Muscle of leg (tissue), 11 donors: ENCODE results near the gene LSR. TPM values are rescaled to one million over a fixed set of nuclear protein-coding genes. Genes with fewer than 3 reads are reported as not detected.

Source experiments
- DNase-seq: peaks from one replicate; pipeline ENCODE4 v3.0.0; 2013
- H3K27ac ChIP-seq: one replicate; pipeline ENCODE4 v1.5.1; 2013; ENCODE audit warnings: mild to moderate bottlenecking, low read length, control low read depth
- H3K27me3 ChIP-seq: one replicate; pipeline ENCODE4 v1.6.1; 2013; ENCODE audit warnings: low read length; ENCODE audit not compliant: control insufficient read depth, insufficient read depth
- H3K36me3 ChIP-seq: one replicate; pipeline ENCODE4 v1.6.1; 2013; ENCODE audit warnings: low read length; ENCODE audit not compliant: control insufficient read depth, insufficient read depth
- H3K4me1 ChIP-seq: one replicate; pipeline ENCODE4 v1.6.1; 2013; ENCODE audit warnings: low read length; ENCODE audit not compliant: control insufficient read depth, insufficient read depth
- H3K4me3 ChIP-seq: one replicate; pipeline ENCODE4 v1.5.1; 2013; ENCODE audit warnings: low read length, control low read depth
- H3K9me3 ChIP-seq: replicated peaks from 2 replicates; pipeline ENCODE4 v1.6.1; 2013; ENCODE audit warnings: low read depth, low read length; ENCODE audit not compliant: control insufficient read depth
- WGBS: methylation state at CpG from one replicate; pipeline ENCODE4 v1.1.5; 2013; ENCODE audit warnings: missing lambda C conversion rate; ENCODE audit not compliant: insufficient coverage; 5-methylcytosine and 5-hydroxymethylcytosine counted together
- polyA plus RNA-seq, 8 donors: library from polyadenylated mRNA; unstranded; fragments of 120-200 nt; gene quantifications; one replicate each; pipeline versions ENCODE4 v1.2.1 to v1.2.3, GENCODE V29; 2013; ENCODE audit warnings: inconsistent platforms in 1 of 8, low replicate concordance in 1 of 8; ENCODE audit not compliant: insufficient read length in 8 of 8, insufficient read depth in 1 of 8
- total RNA-seq: library from RNA; stranded (reverse); fragments of 120-200 nt; gene quantifications from one replicate; pipeline ENCODE4 v1.2.4, GENCODE V29; 2013

The LSR gene
- total and polyA plus RNA-seq, 9 donors: 2.9 to 15.2 (median 5.1) TPM

- H3K27ac ChIP-seq: no peak overlapping the region
- H3K27me3 ChIP-seq: peaks cover 4% of the 10 kb centered on the region
- no peaks in the 10 kb centered on the region for H3K4me1 ChIP-seq
- no peaks in the 10 kb centered on the region for H3K9me3 ChIP-seq
- no peak overlapping the region for H3K4me3 ChIP-seq
- 100% methylated on average over 1 of the region's 10 CpGs for WGBS
- H3K36me3 ChIP-seq: no peaks in the 10 kb centered on the region
- no peak for DNase-seq
These were observed 38.9 kb downstream of the LSR start for GRCh38 chr19:35287713-35288112.

GRCh38 chr19:35288331-35288730 is 39.5 kb downstream of the LSR start:
- no peak overlapping the region for H3K27ac ChIP-seq
- DNase-seq: no peak
- no peak overlapping the region for H3K4me3 ChIP-seq
- H3K9me3 ChIP-seq: no peaks in the 10 kb centered on the region
- H3K4me1 ChIP-seq: peaks cover 2% of the 10 kb centered on the region
- H3K27me3 ChIP-seq: peaks cover 9% of the 10 kb centered on the region
- no peaks in the 10 kb centered on the region for H3K36me3 ChIP-seq
- 17% methylated on average over 2 of the region's 2 CpGs for WGBS

DNA sequence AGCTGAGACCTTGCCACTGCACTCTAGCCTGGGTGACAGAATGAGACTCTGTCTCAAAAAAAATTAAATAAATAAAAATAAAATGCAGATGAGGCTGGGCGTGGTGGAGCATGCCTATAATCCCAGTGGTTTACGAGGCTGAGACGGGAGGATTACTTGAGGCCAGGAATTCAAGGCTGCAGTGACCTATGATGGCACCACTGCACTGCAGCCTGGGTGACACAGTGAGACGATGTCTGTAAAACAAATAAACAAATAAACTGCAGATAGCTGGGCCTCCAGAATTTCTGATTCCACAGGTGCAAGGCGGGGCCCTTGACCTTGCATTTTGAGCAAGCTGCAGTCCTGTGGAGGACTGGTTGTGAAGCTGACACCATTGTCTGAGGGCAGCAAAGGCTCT is 40.1 kb downstream of the LSR start:
- peaks cover 7% of the 10 kb centered on the region for H3K4me1 ChIP-seq
- 68% methylated on average over 4 of the region's 5 CpGs for WGBS
- no peaks in the 10 kb centered on the region for H3K36me3 ChIP-seq
- no peaks in the 10 kb centered on the region for H3K9me3 ChIP-seq
- no peak for DNase-seq
- H3K27ac ChIP-seq: no peak overlapping the region
- no peak overlapping the region for H3K4me3 ChIP-seq
- peaks cover 15% of the 10 kb centered on the region for H3K27me3 ChIP-seq

GRCh38 chr19:35290381-35291127 is 41.8 kb downstream of the LSR start:
- WGBS: 63% methylated on average over 7 of the region's 20 CpGs
- DNase-seq: no peak
- Histone ChIP-seq H3K9me3 (no peaks in the 10 kb centered on the region), H3K27me3 (peaks cover 19% of the 10 kb centered on the region), H3K4me1 (peaks cover 9% of the 10 kb centered on the region), H3K4me3 (no peak overlapping the region), H3K36me3 (no peaks in the 10 kb centered on the region), H3K27ac (no peak overlapping the region)

- no peak for DNase-seq
- Histone ChIP-seq H3K4me1 (peaks cover 14% of the 10 kb centered on the region), H3K9me3 (no peaks in the 10 kb centered on the region), H3K36me3 (no peaks in the 10 kb centered on the region), H3K4me3 (no peak overlapping the region), H3K27ac (no peak overlapping the region), H3K27me3 (peaks cover 21% of the 10 kb centered on the region)
- WGBS: no CpG with 5 or more reads among the region's 6 CpGs
These were observed 42.5 kb downstream of the LSR start for GRCh38 chr19:35291259-35291658.

- Histone ChIP-seq H3K27me3 (peaks cover 21% of the 10 kb centered on the region), H3K9me3 (no peaks in the 10 kb centered on the region), H3K4me1 (peaks cover 14% of the 10 kb centered on the region), H3K36me3 (no peaks in the 10 kb centered on the region), H3K4me3 (no peak within 1 kb of the TSS), H3K27ac (no peak within 1 kb of the TSS)
- DNase-seq: no peak
- 84% methylated on average over 10 of the region's 12 CpGs for WGBS
These were observed 43.1 kb downstream of the LSR start, which contains the start of gene MAG for GRCh38 chr19:35291916-35292315. TSS of gene MAG (plus strand) at chr19:35292161. CDS start at chr19:35295409, 3,248 bp downstream.

GRCh38 chr19:35292421-35293362 is 43.9 kb downstream of the LSR start:
- no peak overlapping the region for H3K27ac ChIP-seq
- no peaks in the 10 kb centered on the region for H3K9me3 ChIP-seq

DNA sequence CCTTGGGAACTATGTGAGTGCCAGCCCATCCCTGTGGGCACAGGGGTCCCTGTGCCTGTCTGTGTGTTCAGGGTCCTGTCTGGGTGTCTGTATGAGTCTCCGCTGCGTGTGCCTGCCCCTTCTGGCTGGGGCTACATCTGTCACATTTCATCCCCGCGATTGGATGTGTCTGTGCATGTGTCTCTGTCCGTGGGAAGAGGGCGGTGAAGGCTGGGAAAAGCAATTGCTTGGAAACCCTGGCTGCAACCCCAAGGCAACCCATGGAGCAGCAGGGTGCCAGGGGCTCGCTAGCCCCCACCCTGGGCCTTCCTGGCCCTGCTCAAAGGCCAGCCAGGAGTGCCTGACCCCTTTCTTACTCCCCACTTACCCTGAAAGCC is 44.5 kb downstream of the LSR start:
- Histone ChIP-seq H3K9me3 (no peaks in the 10 kb centered on the region), H3K36me3 (no peaks in the 10 kb centered on the region), H3K4me1 (peaks cover 14% of the 10 kb centered on the region), H3K4me3 (no peak overlapping the region), H3K27ac (no peak overlapping the region), H3K27me3 (peaks cover 21% of the 10 kb centered on the region)
- 11% methylated on average over 5 of the region's 7 CpGs for WGBS
- no peak for DNase-seq

More at GRCh38 chr19:35292421-35293362, 43.9 kb downstream of the LSR start:
- H3K4me3 ChIP-seq: no peak overlapping the region
- WGBS: 72% methylated on average over 15 of the region's 23 CpGs
- peaks cover 14% of the 10 kb centered on the region for H3K4me1 ChIP-seq
- H3K36me3 ChIP-seq: no peaks in the 10 kb centered on the region
- peaks cover 21% of the 10 kb centered on the region for H3K27me3 ChIP-seq
- DNase-seq: no peak

DNA sequence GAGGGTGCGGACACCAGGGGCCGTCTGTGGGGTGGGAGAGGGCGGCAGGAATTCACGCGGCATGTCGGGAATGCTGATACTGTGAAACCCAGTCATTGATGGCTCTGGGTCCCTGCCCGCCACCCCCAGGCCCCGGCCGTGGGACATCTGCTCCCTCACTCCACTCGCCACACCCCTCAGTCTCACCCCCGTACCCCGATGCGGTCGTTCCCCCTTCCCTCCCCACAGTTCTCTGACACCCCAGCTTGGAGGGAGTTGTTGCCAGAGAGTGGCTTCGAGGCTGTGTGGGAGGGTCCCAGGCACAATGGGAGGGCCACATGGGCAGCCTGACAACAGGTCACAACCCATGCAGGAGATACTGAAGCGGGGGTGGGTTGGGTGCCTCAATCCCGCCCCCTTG is 45.0 kb downstream of the LSR start:
- DNase-seq: no peak
- 61% methylated on average over 3 of the region's 17 CpGs for WGBS
- no peak overlapping the region for H3K27ac ChIP-seq
- H3K9me3 ChIP-seq: no peaks in the 10 kb centered on the region
- peaks cover 21% of the 10 kb centered on the region for H3K27me3 ChIP-seq
- peaks cover 14% of the 10 kb centered on the region for H3K4me1 ChIP-seq
- no peak overlapping the region for H3K4me3 ChIP-seq
- no peaks in the 10 kb centered on the region for H3K36me3 ChIP-seq

GRCh38 chr19:35294328-35294727 is 45.5 kb downstream of the LSR start:
- no peak overlapping the region for H3K4me3 ChIP-seq
- 71% methylated on average over 1 of the region's 3 CpGs for WGBS
- H3K36me3 ChIP-seq: no peaks in the 10 kb centered on the region
- no peak for DNase-seq
- no peak overlapping the region for H3K27ac ChIP-seq
- H3K4me1 ChIP-seq: peaks cover 14% of the 10 kb centered on the region
- H3K9me3 ChIP-seq: no peaks in the 10 kb centered on the region
- peaks cover 21% of the 10 kb centered on the region for H3K27me3 ChIP-seq
